ENCODE data around the gene FAM222B. TPM values are rescaled to one million over a fixed set of nuclear protein-coding genes. Genes with fewer than 3 reads are reported as not detected.
"Not testable (repeated sequence)": the region's sequence is repeated elsewhere in the genome, so short reads cannot be mapped to it uniquely, and the experiment has no call there.

Gene FAM222B
- 10 to 100 TPM; 28.9 to 33.0 TPM for total RNA-seq
- long read RNA-seq, partial matches to known transcripts, result 0 of 7 reads
- long read RNA-seq, other reads (novel, unspliced or antisense), result 7 of 7 reads

- ATAC-seq (peak; percentile 93), DNase-seq (peak; percentile 80 to 86)
- intact Hi-C loops (cut with DNase I, micrococcal nuclease), result no loop called here
Measured at GRCh38 chr17:28842282-28843012, at the start of gene FAM222B. Gene FAM222B (minus strand): TSS chr17:28842790. CDS start chr17:28766667, 76,123 bp downstream.

- ATAC-seq (no peak), DNase-seq (no peak)
- intact Hi-C loops (cut with DNase I, micrococcal nuclease), result loop anchor here in 1 of 2 donors (10.0 kb wide), 1 partner anchor 127 kb away; no protein-coding TSS in a partner anchor
Measured at GRCh38 chr17:28892024-28892423, 49.4 kb upstream of the FAM222B start.

- no peak for DNase-seq
- no peak for ATAC-seq
- intact Hi-C loops (cut with DNase I, micrococcal nuclease), result loop anchor here in 1 of 2 donors (10.0 kb wide), 1 partner anchor 126 kb away; no protein-coding TSS in a partner anchor
Measured at GRCh38 chr17:28891201-28891600, 48.6 kb upstream of the FAM222B start.

- no peak for ATAC-seq
- DNase-seq, result no peak
- intact Hi-C loops (cut with DNase I, micrococcal nuclease), result loop anchor here in 1 of 2 donors (10.0 kb wide), 1 partner anchor 125 kb away; no protein-coding TSS in a partner anchor
Measured at GRCh38 chr17:28889996-28890395, 47.4 kb upstream of the FAM222B start.

- no peak for ATAC-seq
- intact Hi-C loops (cut with DNase I, micrococcal nuclease), result no loop called here
- DNase-seq, result no peak
Measured at GRCh38 chr17:28888832-28889231, 46.2 kb upstream of the FAM222B start.

- intact Hi-C loops (cut with DNase I, micrococcal nuclease), result no loop called here
- no peak for ATAC-seq
- DNase-seq, result no peak
Measured at GRCh38 chr17:28887871-28888471, 45.4 kb upstream of the FAM222B start.

- intact Hi-C loops (cut with DNase I, micrococcal nuclease), result no loop called here
- ATAC-seq, result no peak
Measured at GRCh38 chr17:28885951-28886350, 43.4 kb upstream of the FAM222B start.

GRCh38 chr17:28885363-28885762 is 42.8 kb upstream of the FAM222B start:
- intact Hi-C loops (cut with DNase I, micrococcal nuclease), result no loop called here
- no peak for ATAC-seq
- DNase-seq, result no peak

More at GRCh38 chr17:28885951-28886350, 43.4 kb upstream of the FAM222B start:
- DNase-seq, result no peak

- intact Hi-C loops (cut with DNase I, micrococcal nuclease), result no loop called here
- DNase-seq (no peak), ATAC-seq (no peak)
Measured at GRCh38 chr17:28883967-28884702, 41.5 kb upstream of the FAM222B start.

- intact Hi-C loops (cut with DNase I, micrococcal nuclease), result no loop called here
- ATAC-seq (no peak), DNase-seq (no peak)
Measured at GRCh38 chr17:28882154-28882895, 39.7 kb upstream of the FAM222B start.

GRCh38 chr17:28881533-28882056 is 39.0 kb upstream of the FAM222B start:
- intact Hi-C loops (cut with DNase I, micrococcal nuclease), result no loop called here
- ATAC-seq (no peak), DNase-seq (no peak)

- ATAC-seq, result no peak
- DNase-seq, result no peak
- intact Hi-C loops (cut with DNase I, micrococcal nuclease), result no loop called here
Measured at GRCh38 chr17:28880572-28880945, 38.0 kb upstream of the FAM222B start.

- intact Hi-C loops (cut with DNase I, micrococcal nuclease), result no loop called here
Measured at GRCh38 chr17:28879886-28880571, 37.4 kb upstream of the FAM222B start.

GRCh38 chr17:28878981-28879380 is 36.4 kb upstream of the FAM222B start:
- peak; percentile 92 for ATAC-seq
- DNase-seq, result no peak

More at GRCh38 chr17:28879886-28880571, 37.4 kb upstream of the FAM222B start:
- no peak for DNase-seq
- no peak for ATAC-seq

GRCh38 chr17:28878158-28878910 is 35.7 kb upstream of the FAM222B start:
- ATAC-seq, result no peak
- intact Hi-C loops (cut with DNase I, micrococcal nuclease), result no loop called here
- DNase-seq, result no peak

More at GRCh38 chr17:28878981-28879380, 36.4 kb upstream of the FAM222B start:
- intact Hi-C loops (cut with DNase I, micrococcal nuclease), result no loop called here

GRCh38 chr17:28877150-28877711 is 34.6 kb upstream of the FAM222B start:
- intact Hi-C loops (cut with DNase I, micrococcal nuclease); ATAC-seq; DNase-seq: not testable (repeated sequence)
